Right lobe of liver (tissue), 4 donors: ENCODE results near the gene WDHD1.
"Not testable (repeated sequence)": the region's sequence is repeated elsewhere in the genome, so short reads cannot be mapped to it uniquely, and the experiment has no call there.

Experiments
- CTCF ChIP-seq, 4 donors: fragments of 200-600 bp in 3 of 4; fragments of 450-650 bp in 1 of 4; IDR thresholded peaks; one replicate each; pipeline versions ENCODE4 v1.5.1 to v1.8.0; 2016 to 2022; ENCODE audit warnings: antibody characterized with exemption in 4 of 4, mild to moderate bottlenecking in 2 of 4
- POLR2A ChIP-seq: fragments of 450-650 bp; IDR thresholded peaks from one replicate; pipeline ENCODE4 v1.6.1; 2017; ENCODE audit warnings: antibody characterized with exemption, mild to moderate bottlenecking
- donor health status: DM: no; HTN: no; CAD: no.
- donor health status: DM: no; HTN: no; CAD: no.
- donor health status: DM: no; HTN: yes; CAD: no.

GRCh38 chr14:55024365-55024764 is 2.5 kb downstream of the WDHD1 start:
- TF ChIP-seq CTCF (IDR thresholded peaks at IDR 0.05); POLR2A: not testable (repeated sequence)
